HepG2 (cell line): ENCODE results near the gene CEP104. TPM values are rescaled to one million over a fixed set of nuclear protein-coding genes. Genes with fewer than 3 reads are reported as not detected.
A peak's percentile ranks its signal among the peaks of the same experiment; 100 is the strongest.

ENCODE experiments used
- ATF1 ChIP-seq: IDR thresholded peaks from 2 replicates; pipeline ENCODE4 v1.6.1; 2016; ENCODE audit warnings: mild to moderate bottlenecking, control low read depth
- ATM ChIP-seq: fragments of 450-650 bp; IDR thresholded peaks from 2 replicates; pipeline ENCODE4 v1.7.1; 2017; ENCODE audit warnings: mild to moderate bottlenecking, borderline replicate concordance
- CEBPB ChIP-seq: IDR thresholded peaks from 2 replicates; pipeline ENCODE4 v1.6.1; 2011; ENCODE audit warnings: low read depth, low read length, improper control_type of control experiment, borderline replicate concordance
- GATAD2A ChIP-seq: IDR thresholded peaks from 2 replicates; pipeline ENCODE4 v1.6.1; 2016
- GZF1 ChIP-seq: sonication (generic); formaldehyde crosslinking; IDR thresholded peaks from 2 replicates; pipeline ENCODE4 v1.5.1; 2020; ENCODE audit warnings: mild to moderate bottlenecking, missing genetic modification reagents
- HNF1B ChIP-seq: sonication (generic); formaldehyde crosslinking; IDR thresholded peaks from 2 replicates; pipeline ENCODE4 v1.5.1; 2020; ENCODE audit warnings: mild to moderate bottlenecking, moderate library complexity, missing genetic modification reagents
- PHF8 ChIP-seq: sonication (generic); formaldehyde crosslinking; IDR thresholded peaks from 2 replicates; pipeline ENCODE4 v1.5.0; 2020; ENCODE audit warnings: missing genetic modification reagents
- POGK ChIP-seq: sonication (generic); formaldehyde crosslinking; conservative IDR thresholded peaks from 2 replicates; pipeline ENCODE4 v1.8.0; 2022; ENCODE audit warnings: mild to moderate bottlenecking, moderate library complexity, missing genetic modification reagents
- TBL1XR1 ChIP-seq: fragments of 150-350 bp; IDR thresholded peaks from 2 replicates; pipeline ENCODE4 v1.6.1; 2014; ENCODE audit warnings: borderline replicate concordance, low read length; ENCODE audit not compliant: partially characterized antibody
- ZBTB26 ChIP-seq: IDR thresholded peaks from 2 replicates; pipeline ENCODE4 v1.6.1; 2016; ENCODE audit warnings: missing compliant biosample characterization, missing genetic modification reagents, borderline replicate concordance
- ZFP41 ChIP-seq: sonication (generic); formaldehyde crosslinking; IDR thresholded peaks from 2 replicates; pipeline ENCODE4 v1.4.0; 2020; ENCODE audit warnings: mild to moderate bottlenecking, missing genetic modification reagents, borderline replicate concordance
- ZHX1 ChIP-seq: sonication (generic); formaldehyde crosslinking; IDR thresholded peaks from 2 replicates; pipeline ENCODE4 v1.8.1; 2022; ENCODE audit warnings: low read depth, mild to moderate bottlenecking, missing genetic modification reagents
- ZNF136 ChIP-seq: sonication (generic); formaldehyde crosslinking; IDR thresholded peaks from 2 replicates; pipeline ENCODE4 v1.8.1; 2022; ENCODE audit warnings: low read depth, mild to moderate bottlenecking, moderate library complexity, missing genetic modification reagents
- ZNF746 ChIP-seq: sonication (generic); formaldehyde crosslinking; IDR thresholded peaks from 2 replicates; pipeline ENCODE4 v1.8.0; 2022; ENCODE audit warnings: mild to moderate bottlenecking, missing genetic modification reagents
- ZNF841 ChIP-seq: sonication (generic); formaldehyde crosslinking; IDR thresholded peaks from 2 replicates; pipeline ENCODE4 v1.8.1; 2023; ENCODE audit warnings: missing genetic modification reagents, borderline replicate concordance
- polyA plus RNA-seq, 8 experiments: library from polyadenylated mRNA; depleted of rRNA in 3 of 8; stranded (reverse) in 7 of 8; unstranded in 1 of 8; fragments of >200 nt; fragmentation: Illumina TruSeq in 4 of 8; extraction: Trizol in 4 of 8; gene quantifications; 2 replicates each; pipeline versions ENCODE4 v1.2.1 to v1.2.3, GENCODE V29; 2011 to 2016; ENCODE audit warnings: low read depth in 4 of 8, missing spikeins in 1 of 8, mixed read lengths in 1 of 8; ENCODE audit not compliant: insufficient read depth in 1 of 8
- total RNA-seq, 5 experiments: library from RNA; depleted of rRNA; stranded (reverse); fragments of >200 nt; fragmentation: Illumina TruSeq; extraction: Trizol; gene quantifications; 2 replicates each; pipeline ENCODE4 v1.2.3, GENCODE V29; 2016; ENCODE audit warnings: low read depth in 1 of 5
- TF ChIP-seq, protein P1 (sequence below): sonication (generic); formaldehyde crosslinking; conservative IDR thresholded peaks from 2 replicates; pipeline ENCODE4 v1.4.0; 2020; ENCODE audit warnings: mild to moderate bottlenecking, missing genetic modification reagents, moderate library complexity

Gene CEP104
- total and polyA plus RNA-seq, 2 of the 13 experiments (the other 11 are each of a cell fraction or from before 2014, with no cell fraction given): 20.4 to 30.1 TPM

GRCh38 chr1:3900150-3900968 is 43.3 kb upstream of the CEP104 start, which contains the start of gene C1orf174 (continued):
- TF ChIP-seq ATM (no peak), ZNF746 (no peak), ZNF841 (CRISPR knock-in tag) (no peak), GATAD2A (CRISPR knock-in tag) (peak; percentile 12; the same call in 1 of the 2 replicates), TBL1XR1 (peak; percentile 63), ATF1 (CRISPR knock-in tag) (no peak; the same call in 1 of the 2 replicates), ZBTB26 (0 out of 2 replicates have a peak, but pooled peaks have one; percentile 5), ZNF136 (no peak), HNF1B (CRISPR knock-in tag) (no peak), ZHX1 (CRISPR knock-in tag) (peak; percentile 99), CEBPB (peak; percentile 76), POGK (CRISPR knock-in tag) (peak; percentile 75; the same call in 1 of the 2 replicates), PHF8 (CRISPR knock-in tag) (peak; percentile 47), GZF1 (CRISPR knock-in tag) (no peak), ZFP41 (CRISPR knock-in tag) (no peak)
- TF ChIP-seq, protein P1, sequence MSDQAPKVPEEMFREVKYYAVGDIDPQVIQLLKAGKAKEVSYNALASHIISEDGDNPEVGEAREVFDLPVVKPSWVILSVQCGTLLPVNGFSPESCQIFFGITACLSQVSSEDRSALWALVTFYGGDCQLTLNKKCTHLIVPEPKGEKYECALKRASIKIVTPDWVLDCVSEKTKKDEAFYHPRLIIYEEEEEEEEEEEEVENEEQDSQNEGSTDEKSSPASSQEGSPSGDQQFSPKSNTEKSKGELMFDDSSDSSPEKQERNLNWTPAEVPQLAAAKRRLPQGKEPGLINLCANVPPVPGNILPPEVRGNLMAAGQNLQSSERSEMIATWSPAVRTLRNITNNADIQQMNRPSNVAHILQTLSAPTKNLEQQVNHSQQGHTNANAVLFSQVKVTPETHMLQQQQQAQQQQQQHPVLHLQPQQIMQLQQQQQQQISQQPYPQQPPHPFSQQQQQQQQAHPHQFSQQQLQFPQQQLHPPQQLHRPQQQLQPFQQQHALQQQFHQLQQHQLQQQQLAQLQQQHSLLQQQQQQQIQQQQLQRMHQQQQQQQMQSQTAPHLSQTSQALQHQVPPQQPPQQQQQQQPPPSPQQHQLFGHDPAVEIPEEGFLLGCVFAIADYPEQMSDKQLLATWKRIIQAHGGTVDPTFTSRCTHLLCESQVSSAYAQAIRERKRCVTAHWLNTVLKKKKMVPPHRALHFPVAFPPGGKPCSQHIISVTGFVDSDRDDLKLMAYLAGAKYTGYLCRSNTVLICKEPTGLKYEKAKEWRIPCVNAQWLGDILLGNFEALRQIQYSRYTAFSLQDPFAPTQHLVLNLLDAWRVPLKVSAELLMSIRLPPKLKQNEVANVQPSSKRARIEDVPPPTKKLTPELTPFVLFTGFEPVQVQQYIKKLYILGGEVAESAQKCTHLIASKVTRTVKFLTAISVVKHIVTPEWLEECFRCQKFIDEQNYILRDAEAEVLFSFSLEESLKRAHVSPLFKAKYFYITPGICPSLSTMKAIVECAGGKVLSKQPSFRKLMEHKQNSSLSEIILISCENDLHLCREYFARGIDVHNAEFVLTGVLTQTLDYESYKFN: peak; percentile 61; the same call in 1 of the 2 replicates
